ENCODE measurements around the gene NUDCD2.

NUDCD2 gene

GRCh38 chr5:163459819-163460561, at the start of gene NUDCD2:
NUDCD2 (minus strand) TSS chr5:163460102; CDS start chr5:163460050, 52 bp downstream.
- H3K36me3 Mint-ChIP-seq (ENCODE audit: low read depth) = peaks cover 46% of the 10 kb centered on the region
- TF ChIP-seq CTCF (IDR thresholded peaks at IDR 0.05) = no peak
- H3K4me1 Mint-ChIP-seq = peaks cover 41% of the 10 kb centered on the region
- peak; percentile 96 for DNase-seq
- H3K4me3 Mint-ChIP-seq = peak within 1 kb of the TSS; percentile 95
- peak within 1 kb of the TSS; percentile 100 for H3K27ac Mint-ChIP-seq
- peaks cover 6% of the 10 kb centered on the region for H3K9me3 Mint-ChIP-seq
- peaks cover 4% of the 10 kb centered on the region for H3K27me3 Mint-ChIP-seq (ENCODE audit: low read depth, poor library complexity)

GRCh38 chr5:163509291-163509951, 49.5 kb upstream of the NUDCD2 start:
- Mint-ChIP-seq H3K4me1 (peaks cover 36% of the 10 kb centered on the region), H3K4me3 (peak overlapping the region; percentile 63), H3K36me3 (ENCODE audit: low read depth) (peaks cover 54% of the 10 kb centered on the region), H3K27ac (peak overlapping the region; percentile 57), H3K27me3 (ENCODE audit: low read depth, poor library complexity) (no peaks in the 10 kb centered on the region), H3K9me3 (no peaks in the 10 kb centered on the region)
- no peak for TF ChIP-seq CTCF (IDR thresholded peaks at IDR 0.05)
- no peak for DNase-seq

GRCh38 chr5:163508753-163509152, 48.9 kb upstream of the NUDCD2 start:
- H3K36me3 Mint-ChIP-seq (ENCODE audit: low read depth) = peaks cover 50% of the 10 kb centered on the region
- peak overlapping the region; percentile 45 for H3K27ac Mint-ChIP-seq
- no peaks in the 10 kb centered on the region for H3K27me3 Mint-ChIP-seq (ENCODE audit: low read depth, poor library complexity)
- no peak for DNase-seq
- H3K4me1 Mint-ChIP-seq = peaks cover 36% of the 10 kb centered on the region
- peak overlapping the region; percentile 64 for H3K4me3 Mint-ChIP-seq
- TF ChIP-seq CTCF (IDR thresholded peaks at IDR 0.05) = no peak
- H3K9me3 Mint-ChIP-seq = no peaks in the 10 kb centered on the region

GRCh38 chr5:163506726-163507125, 46.8 kb upstream of the NUDCD2 start:
- Mint-ChIP-seq H3K4me1 (peaks cover 46% of the 10 kb centered on the region), H3K27ac (peak overlapping the region; percentile 99), H3K36me3 (ENCODE audit: low read depth) (peaks cover 33% of the 10 kb centered on the region), H3K4me3 (peak overlapping the region; percentile 98), H3K27me3 (ENCODE audit: low read depth, poor library complexity) (no peaks in the 10 kb centered on the region), H3K9me3 (no peaks in the 10 kb centered on the region)
- no peak for DNase-seq
- no peak for TF ChIP-seq CTCF (IDR thresholded peaks at IDR 0.05)

DNA sequence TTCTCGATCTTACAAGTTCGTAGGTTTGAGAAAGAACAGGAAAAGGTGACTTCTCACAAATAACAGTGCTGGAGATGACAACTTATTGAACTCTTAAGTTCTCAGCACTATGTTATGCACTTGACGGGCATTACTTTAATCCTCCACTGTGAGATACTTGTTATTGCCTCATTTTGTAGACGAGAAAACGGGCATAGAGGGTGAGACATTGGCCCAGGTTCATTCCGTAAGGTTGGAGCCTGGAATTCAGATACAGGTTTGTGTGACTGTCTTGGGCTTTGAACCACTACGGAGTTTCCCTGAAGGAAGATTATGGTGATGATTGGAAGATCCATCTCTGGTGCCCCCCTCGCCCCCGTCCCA, 46.2 kb upstream of the NUDCD2 start:
- TF ChIP-seq CTCF (IDR thresholded peaks at IDR 0.05) = no peak
- H3K4me1 Mint-ChIP-seq = peaks cover 46% of the 10 kb centered on the region
- H3K27me3 Mint-ChIP-seq (ENCODE audit: low read depth, poor library complexity) = no peaks in the 10 kb centered on the region
- peak overlapping the region; percentile 99 for H3K27ac Mint-ChIP-seq
- DNase-seq = no peak
- H3K4me3 Mint-ChIP-seq = peak overlapping the region; percentile 98
- H3K36me3 Mint-ChIP-seq (ENCODE audit: low read depth) = peaks cover 32% of the 10 kb centered on the region
- no peaks in the 10 kb centered on the region for H3K9me3 Mint-ChIP-seq
